GM21423 (cell line): ENCODE measurements around the gene INPP5J.

Experiments
- ATAC-seq: cut with Tn5 transposase; IDR thresholded peaks from one replicate; pipeline ENCODE4 v1.9.1; 2021; ENCODE audit warnings: mild to moderate bottlenecking, moderate library complexity; ENCODE audit not compliant: unreplicated experiment

INPP5J gene

DNA sequence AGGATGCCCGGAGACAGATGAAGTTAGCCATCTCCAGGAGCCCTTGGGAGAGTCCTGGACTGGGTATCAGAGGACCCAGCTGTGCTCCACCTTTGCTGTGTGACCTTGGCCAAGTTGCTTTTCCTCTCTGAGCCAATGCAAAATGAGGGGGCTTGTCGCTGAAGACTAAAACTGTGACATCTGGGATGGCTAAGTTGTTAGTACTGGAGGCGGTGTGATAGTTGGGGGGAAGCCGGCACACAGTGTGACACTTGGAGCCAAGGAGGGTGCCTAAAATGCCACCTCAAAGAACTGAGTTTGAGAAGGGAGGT is 481 bp downstream of the INPP5J start:
- ATAC-seq: no peak

DNA sequence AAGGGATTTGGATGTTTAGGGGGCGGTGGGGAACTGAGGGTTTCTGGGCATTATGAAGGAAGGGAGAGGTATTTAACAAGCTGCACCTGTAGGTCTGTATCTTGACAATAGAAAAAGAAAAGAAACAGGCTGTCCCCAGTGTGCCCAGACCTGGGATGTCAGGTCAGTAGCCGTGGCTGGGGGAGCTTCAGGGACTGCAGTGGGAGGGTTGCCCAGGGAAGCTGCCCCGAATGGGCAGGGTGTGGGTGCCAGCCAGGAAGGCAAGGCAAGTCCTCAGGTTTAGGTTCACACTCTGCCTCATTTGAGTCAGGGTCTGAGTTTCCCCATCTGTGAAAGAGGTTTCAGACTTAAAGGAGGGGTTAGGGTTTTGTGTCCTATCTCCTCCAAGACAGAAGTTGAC is 1.5 kb downstream of the INPP5J start:
- no peak for ATAC-seq

DNA sequence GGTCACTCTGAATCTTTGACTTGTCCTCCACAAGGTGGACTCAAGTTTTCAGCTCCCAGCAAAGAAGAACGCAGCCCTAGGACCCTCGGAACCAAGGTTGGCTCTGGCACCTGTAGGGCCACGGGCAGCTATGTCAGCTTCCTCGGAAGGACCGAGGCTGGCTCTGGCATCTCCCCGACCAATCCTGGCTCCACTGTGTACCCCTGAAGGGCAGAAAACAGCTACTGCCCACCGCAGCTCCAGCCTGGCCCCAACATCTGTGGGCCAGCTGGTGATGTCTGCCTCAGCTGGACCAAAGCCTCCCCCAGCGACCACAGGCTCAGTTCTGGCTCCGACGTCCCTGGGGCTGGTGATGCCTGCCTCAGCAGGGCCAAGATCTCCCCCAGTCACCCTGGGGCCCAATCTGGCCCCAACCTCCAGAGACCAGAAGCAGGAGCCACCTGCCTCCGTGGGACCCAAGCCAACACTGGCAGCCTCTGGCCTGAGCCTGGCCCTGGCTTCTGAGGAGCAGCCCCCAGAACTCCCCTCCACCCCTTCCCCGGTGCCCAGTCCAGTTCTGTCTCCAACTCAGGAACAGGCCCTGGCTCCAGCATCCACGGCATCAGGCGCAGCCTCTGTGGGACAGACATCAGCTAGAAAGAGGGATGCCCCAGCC is 2.2 kb downstream of the INPP5J start:
- ATAC-seq: no peak

DNA sequence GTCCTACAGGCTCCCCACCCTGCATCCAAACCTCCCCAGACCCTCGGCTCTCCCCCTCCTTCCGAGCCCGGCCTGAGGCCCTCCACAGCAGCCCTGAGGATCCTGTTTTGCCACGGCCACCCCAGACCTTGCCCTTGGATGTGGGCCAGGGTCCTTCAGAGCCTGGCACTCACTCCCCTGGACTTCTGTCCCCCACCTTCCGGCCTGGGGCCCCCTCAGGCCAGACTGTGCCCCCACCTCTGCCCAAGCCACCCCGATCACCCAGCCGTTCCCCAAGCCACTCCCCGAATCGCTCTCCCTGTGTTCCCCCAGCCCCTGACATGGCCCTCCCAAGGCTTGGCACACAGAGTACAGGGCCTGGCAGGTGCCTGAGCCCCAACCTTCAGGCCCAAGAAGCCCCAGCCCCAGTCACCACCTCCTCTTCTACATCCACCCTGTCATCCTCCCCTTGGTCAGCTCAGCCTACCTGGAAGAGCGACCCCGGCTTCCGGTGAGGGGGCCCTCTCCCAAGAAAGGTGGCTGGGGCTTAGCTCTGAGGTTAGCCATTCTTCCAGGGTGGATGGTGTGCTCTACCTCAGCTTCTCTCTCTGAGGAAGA is 2.9 kb downstream of the INPP5J start:
- ATAC-seq: no peak

DNA sequence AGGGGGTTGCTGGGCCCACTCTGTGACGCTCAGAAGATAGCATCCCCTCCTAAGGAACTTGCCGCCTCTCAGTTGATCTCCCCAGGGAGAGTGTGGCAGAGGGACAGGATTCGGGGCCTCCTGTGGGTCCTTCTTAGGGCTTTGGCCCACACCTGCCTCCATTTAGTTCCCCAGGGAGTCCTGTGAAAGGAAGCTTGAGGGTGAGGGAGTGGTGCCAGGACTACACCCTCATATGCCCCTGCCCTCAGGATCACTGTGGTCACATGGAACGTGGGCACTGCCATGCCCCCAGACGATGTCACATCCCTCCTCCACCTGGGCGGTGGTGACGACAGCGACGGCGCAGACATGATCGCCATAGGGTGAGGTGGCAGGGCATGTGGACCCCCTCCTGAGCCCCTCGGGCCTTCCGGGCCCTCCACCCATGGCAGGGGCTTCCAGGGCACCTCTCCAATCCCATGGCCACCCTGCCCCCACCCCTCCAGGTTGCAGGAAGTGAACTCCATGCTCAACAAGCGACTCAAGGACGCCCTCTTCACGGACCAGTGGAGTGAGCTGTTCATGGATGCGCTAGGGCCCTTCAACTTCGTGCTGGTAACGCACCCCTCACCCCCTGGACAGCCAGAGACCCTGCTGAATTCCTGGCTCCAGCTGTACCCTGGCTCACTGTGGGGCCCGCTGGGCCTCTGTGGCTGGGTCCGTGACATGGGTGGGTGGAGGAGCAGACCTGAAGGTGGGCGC is 3.5 kb downstream of the INPP5J start:
- no peak for ATAC-seq

DNA sequence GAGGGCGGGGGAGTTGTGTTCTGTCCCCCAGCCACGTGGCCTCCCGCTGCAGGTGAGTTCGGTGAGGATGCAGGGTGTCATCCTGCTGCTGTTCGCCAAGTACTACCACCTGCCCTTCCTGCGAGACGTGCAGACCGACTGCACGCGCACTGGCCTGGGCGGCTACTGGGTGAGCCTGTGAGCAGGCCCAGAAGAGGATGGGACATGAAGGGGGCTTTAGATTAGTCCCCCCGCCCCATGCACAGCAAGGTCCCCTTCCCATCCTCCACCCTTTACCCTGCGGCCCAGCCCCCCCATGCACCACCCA is 4.1 kb downstream of the INPP5J start:
- ATAC-seq: no peak

DNA sequence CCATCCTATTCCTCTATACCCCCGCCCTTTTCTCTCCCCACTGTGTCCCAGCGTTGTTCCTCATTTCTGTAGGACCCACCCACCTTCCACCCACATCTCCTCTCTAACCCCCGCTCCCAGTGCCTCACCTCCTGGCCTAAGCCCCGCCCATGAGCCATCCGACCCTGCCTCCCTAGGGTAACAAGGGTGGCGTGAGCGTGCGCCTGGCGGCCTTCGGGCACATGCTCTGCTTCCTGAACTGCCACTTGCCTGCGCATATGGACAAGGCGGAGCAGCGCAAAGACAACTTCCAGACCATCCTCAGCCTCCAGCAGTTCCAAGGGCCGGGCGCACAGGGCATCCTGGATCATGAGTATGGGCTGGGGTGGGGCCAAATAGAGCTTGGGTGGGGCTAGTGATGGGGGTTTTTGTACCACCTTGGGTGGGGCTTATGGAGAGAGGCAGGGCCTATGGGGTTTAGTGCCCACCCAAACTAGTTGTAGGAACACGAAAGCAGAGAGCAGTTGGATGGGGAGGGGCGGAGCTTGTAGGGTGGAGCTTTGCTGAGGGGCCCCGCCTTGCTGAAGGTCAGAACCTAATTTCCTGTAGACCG is 4.5 kb downstream of the INPP5J start:
- no peak for ATAC-seq

DNA sequence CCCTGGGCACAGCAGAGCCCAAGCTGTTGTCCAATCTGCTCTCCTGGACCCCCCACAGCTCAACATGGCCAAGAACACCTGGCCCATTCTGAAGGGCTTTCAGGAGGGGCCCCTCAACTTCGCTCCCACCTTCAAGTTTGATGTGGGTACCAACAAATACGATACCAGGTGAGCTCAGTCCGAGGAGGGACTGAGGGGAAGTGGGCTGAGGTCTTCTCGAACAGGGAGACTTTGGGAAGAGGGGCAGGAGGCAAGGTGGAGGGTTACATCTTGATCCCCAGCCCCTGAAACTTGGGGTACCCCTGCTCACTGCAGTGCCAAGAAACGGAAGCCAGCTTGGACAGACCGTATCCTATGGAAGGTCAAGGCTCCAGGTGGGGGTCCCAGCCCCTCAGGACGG is 5.4 kb downstream of the INPP5J start:
- no peak for ATAC-seq

DNA sequence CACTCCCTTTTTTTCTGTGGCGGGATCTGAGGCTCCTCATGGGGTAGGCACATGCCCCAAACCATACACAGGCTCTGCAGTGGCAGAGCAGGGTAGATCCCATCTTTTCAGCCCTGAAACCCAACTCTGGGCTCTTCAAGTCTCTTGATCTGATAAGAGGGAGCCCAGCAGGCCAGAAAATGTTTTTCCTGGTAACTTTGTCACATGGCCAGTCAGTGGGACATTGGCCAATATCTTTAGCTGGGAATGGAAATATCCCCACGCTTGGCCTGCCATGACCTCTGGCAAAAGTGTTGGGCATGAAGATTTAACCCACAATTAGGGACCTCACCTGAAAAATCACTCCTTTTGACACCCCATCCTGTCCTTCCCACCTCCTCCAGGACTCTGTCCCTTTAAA is 8.1 kb downstream of the INPP5J start:
- ATAC-seq: no peak

DNA sequence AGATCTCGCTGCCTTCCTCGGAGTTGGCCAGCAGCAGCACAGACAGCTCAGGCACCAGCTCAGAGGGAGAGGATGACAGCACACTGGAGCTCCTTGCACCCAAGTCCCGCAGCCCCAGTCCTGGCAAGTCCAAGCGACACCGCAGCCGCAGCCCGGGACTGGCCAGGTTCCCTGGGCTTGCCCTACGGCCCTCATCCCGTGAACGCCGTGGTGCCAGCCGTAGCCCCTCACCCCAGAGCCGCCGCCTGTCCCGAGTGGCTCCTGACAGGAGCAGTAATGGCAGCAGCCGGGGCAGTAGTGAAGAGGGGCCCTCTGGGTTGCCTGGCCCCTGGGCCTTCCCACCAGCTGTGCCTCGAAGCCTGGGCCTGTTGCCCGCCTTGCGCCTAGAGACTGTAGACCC is 11.1 kb downstream of the INPP5J start:
- no peak for ATAC-seq

DNA sequence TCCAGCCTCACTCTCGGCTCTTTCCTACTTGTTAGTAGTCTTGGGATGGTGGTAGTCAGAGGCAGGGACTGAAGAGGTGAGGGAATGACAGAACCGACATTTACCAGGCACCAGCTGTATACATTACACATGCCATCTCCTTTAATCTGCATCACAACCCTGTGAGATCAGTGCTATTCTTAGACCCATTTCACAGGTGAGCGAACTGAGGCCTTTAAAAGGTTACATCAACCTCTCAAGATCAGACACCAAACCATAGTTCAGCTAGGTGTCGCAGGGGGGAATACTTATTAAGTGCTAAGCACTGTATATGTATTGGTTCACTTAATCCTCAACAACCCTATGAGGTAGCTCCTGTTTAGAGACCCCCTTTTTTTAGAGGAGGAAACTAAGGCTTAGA is 11.9 kb downstream of the INPP5J start:
- no peak for ATAC-seq

DNA sequence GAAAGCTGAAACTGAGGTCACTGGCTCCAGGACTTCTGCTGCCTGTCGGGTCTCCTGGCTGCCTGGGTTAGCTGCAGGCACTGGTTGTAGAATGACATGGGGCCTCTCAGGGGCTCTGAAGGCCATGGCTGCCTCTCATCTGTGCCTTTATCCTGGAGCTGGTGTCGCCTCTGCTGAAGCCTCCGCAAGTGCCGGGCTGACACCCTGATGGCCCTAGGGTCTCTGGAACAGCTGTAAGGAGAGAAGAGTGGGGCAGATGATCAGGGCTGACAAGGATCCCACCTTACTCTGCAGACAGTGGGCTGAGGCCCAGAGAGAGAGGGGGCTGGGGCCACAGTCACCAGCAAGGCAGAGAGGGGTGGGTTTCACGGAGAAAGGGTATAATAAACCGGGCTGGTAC is 12.9 kb downstream of the INPP5J start:
- no peak for ATAC-seq

DNA sequence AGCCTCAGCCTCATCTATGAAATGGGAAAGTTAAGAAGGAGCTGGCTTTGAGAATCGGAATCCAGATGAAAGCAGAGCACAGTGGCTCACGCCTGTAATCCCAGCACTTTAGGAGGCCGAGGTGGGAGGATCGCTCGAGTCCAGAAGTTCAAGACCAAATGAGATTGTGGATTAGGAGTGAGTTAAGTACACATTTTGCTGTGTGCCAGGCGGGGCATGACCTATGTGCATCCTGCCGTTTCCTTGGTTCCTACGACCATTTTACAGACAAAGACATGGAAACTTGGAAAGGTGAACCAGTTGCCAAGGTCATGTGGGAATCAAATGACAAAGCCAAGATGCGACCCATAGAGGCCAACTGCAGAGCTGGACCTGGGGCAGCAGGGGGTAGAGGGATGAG is 13.4 kb downstream of the INPP5J start:
- no peak for ATAC-seq

DNA sequence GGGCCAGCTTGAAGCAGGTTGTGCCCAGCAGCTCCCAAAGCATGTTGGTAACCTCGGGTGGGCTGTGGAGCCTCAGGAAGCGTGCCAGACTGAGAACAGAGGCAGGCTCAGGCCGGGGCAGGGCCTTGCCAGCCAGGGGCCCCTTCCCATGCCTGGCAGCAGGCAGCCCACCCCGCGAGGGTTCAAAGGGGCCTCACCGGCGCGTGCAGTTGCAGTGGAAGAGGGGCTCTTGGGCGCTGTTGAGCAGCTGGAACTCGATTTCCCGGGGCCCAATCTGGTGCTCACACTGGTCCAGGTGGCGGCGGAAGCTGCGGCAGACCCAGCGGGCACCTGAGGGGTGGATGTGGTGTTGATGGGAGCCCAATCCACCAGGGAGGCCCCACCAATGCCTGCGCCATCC is 13.9 kb downstream of the INPP5J start:
- no peak for ATAC-seq

DNA sequence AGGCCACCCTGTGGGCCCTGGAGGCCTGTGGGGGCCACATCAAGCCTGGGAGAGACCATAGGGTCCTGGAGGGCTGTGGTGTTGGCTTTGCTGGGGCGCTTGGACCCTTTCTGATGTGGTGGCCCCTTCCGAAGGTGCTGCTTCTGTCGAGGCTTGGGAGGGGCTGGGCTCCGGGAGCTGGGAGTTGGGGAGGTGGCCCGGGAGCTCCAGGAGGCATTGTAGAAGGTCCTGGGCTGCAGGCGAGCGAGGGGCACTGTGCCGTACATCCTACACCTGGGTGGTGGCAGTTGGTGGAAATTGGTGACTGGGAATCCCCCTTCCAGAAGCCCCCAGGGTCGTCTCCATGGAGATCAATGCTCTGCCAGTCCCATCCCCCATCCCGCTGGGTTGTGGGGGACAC is 15.0 kb downstream of the INPP5J start:
- ATAC-seq: no peak

DNA sequence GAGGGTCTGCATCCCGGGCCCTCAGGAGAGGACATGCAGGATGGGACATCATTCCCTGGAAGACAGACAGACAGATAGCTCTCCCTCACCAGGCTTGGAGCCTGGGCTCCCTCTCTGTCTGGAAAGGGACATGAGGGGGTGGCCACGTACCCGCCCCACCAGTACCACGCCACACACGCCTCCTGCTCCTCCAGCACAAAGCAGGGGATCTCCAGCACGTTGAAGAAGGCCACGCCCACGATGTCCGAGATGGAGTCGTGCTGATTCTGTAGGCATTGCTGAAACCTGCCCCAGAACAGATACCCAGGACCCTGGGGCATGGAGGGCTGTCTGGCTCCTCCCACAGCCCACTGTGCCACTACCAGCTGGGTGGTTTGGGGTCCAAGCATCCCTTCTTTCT is 15.4 kb downstream of the INPP5J start:
- ATAC-seq: no peak

DNA sequence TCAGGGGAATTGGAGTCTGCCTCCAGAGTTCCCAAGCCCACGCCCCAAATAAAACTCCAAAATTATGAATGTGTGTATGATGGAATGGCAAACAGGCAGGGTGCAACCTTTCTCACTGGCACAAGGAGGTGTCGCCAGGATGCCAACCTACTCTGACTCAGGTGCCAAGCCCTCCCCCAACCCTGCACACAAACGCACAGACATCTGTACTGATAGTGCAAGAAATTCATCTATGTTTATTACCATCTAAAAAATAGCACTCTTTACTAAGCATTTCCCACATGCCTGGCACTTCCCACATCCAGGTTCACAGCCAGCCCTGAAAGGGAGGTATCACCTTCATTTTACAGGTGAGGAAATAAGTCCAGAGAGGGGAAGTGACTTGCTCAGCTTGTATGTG is 16.3 kb downstream of the INPP5J start:
- no peak for ATAC-seq

DNA sequence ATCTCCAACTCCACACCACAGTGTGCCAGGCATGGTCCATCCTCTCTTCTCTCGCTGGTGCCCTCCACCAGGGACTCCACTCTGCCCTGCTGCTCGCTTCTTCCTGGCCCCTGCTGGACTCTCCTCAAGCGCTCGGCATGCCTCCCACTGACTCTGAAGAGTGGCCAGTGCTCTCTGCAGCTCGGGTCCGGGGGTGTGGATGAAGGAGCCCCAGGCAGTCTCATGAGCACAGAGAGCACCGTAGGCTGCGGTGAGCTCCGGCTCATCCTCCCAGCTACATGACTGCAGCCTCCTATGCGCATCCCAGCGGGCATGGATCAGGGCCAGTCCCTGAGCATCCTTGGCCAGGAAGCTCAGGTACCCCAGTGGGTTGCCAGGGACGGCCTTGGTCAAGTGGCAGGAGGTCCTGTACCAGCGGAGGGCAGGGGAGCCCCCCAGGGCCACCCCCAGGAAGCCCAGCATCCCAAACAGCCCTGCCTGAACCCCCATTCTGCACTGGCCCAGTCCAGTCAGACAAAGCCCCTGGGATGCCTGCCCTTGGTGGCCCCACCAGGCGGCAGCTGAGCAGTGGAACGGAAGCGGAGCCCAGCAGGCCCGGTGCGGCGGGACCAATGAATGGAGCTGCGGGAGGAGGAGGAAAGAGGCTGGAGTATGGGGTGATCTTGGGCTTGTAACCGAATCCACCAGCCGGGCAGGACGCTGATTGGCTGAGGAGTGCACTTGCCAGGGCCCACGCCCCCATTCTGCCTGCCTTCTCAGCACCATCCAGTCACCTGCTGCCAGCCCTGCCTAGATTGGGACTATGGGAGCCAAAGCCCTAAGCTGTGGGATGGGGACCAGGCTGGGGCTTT is 17.3 kb downstream of the INPP5J start, which contains the start of gene PLA2G3:
PLA2G3 (minus strand) TSS at position 643 of the 851 bp plus-strand sequence; CDS start at position 489, 154 bp downstream.
- no peak for ATAC-seq

DNA sequence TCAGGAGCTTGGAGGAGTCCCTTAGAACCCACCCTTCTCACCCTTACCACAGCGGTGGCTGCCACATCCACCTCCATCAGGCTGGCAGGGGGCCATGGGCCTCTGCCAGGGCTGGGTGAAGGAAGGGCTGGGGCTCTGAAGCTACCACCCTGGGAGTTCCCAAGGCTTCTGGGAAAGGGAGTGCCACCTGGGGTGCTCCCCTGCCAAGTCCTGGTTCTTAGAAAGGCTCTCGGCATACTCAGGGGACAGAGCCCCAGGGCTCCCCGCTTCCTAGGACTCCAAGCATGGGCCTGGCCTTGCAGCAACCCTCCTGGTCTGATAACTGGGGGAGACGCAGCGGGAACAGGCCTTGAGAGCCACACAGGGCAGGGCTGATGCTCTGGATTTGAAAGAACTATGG is 18.0 kb downstream of the INPP5J start:
- ATAC-seq: no peak

DNA sequence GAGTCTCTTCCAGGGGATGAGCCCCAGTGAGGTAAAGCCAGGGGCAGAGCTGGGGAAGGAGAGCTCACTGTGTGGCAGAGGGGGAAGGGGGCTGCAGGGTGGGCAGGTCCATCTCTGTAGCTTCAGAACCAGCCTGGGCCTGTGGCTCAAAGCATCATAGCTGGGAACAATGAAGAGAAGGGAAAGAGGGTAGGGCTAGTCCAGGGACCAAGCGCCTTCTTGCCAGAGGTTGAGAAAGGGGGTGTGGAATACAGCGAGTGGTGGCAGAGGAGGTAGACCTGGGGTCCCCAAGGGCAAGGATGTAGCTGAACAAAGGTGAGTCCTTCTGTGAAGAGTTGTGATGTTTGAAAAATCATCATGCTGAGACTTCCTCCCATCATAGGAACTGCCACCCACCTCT is 18.8 kb downstream of the INPP5J start:
- no peak for ATAC-seq

DNA sequence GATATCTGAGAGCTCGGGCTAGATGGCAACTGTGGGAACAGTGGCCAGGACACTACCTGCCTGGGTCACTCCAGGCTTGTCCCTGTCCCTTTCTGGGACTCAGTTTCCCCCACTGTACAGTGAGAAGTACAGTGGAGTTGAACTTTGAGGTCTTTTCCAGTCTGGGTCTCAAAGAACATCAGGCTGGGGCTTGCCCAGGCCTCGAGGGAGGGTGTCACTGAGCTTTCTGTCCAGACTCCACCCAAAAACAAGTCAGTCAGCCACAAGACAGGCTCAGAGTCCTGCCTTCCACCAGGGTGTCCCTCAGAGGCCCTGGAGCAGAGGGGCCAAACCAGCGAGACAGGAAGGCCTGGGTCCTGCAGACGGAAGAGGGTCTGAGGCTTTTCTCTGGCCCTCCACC is 19.5 kb downstream of the INPP5J start:
- no peak for ATAC-seq
